BLaER1 (cell line): ENCODE results near the gene NDUFV3.
"Not testable (repeated sequence)": the region's sequence is repeated elsewhere in the genome, so short reads cannot be mapped to it uniquely, and the experiment has no call there.

Experiments
- H3K27ac ChIP-seq: shearing (Covaris generic); formaldehyde crosslinking; 2 replicates; pipeline ENCODE4 v1.8.1; 2022
- H3K27me3 ChIP-seq: shearing (Covaris generic); formaldehyde crosslinking; 2 replicates; pipeline ENCODE4 v1.8.1; 2022
- H3K36me3 ChIP-seq: shearing (Covaris generic); formaldehyde crosslinking; 2 replicates; pipeline ENCODE4 v1.8.1; 2022
- H3K4me1 ChIP-seq: shearing (Covaris generic); formaldehyde crosslinking; 2 replicates; pipeline ENCODE4 v1.8.1; 2022
- H3K4me2 ChIP-seq: shearing (Covaris generic); formaldehyde crosslinking; 2 replicates; pipeline ENCODE4 v1.8.1; 2022
- H3K4me3 ChIP-seq: shearing (Covaris generic); formaldehyde crosslinking; 2 replicates; pipeline ENCODE4 v1.8.1; 2022
- H3K9ac ChIP-seq: shearing (Covaris generic); formaldehyde crosslinking; 2 replicates; pipeline ENCODE4 v1.8.1; 2022
- H3K9me3 ChIP-seq: shearing (Covaris generic); formaldehyde crosslinking; 2 replicates; pipeline ENCODE4 v1.8.1; 2022
- H4K20me1 ChIP-seq: shearing (Covaris generic); formaldehyde crosslinking; 2 replicates; pipeline ENCODE4 v1.8.1; 2022
- Cebpa-rat ChIP-seq: shearing (Covaris generic); IDR thresholded peaks from 2 replicates; pipeline ENCODE4 v1.8.1; 2022

NDUFV3 gene

GRCh38 chr21:42921927-42922326 is 28.8 kb downstream of the NDUFV3 start:
- H3K4me2 ChIP-seq: no peak overlapping the region
- H3K9me3 ChIP-seq: no peaks in the 10 kb centered on the region
- peaks cover 39% of the 10 kb centered on the region for H3K4me1 ChIP-seq
- H3K27ac ChIP-seq: no peak overlapping the region
- TF ChIP-seq Cebpa-rat: no peak
- H3K27me3 ChIP-seq: no peaks in the 10 kb centered on the region
- peak overlapping the region; percentile 32; the same call in 1 of the 2 replicates for H3K9ac ChIP-seq
- H4K20me1 ChIP-seq: no peaks in the 10 kb centered on the region
- no peak overlapping the region for H3K4me3 ChIP-seq
- H3K36me3 ChIP-seq: peaks cover 54% of the 10 kb centered on the region

DNA sequence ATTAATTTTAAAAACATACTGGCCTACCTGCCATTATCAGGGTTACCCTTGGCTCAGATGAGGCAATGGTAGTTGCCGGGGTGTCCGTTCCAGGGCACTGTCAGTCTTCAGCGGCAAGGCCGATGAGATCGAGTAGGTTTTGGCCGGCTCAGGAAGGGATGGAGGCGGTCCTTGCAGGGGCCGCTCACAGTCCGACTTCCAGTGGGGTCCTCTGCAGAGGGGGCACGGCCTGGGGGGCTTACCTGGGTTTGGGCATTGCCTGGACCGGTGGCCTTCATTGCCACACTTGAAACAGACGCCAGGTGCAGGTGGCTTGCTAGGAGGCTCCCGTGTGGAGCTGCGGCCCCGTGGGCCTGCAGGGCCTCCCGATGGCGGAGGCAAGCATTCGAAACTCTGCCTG is 29.8 kb downstream of the NDUFV3 start:
- H3K27ac ChIP-seq: peak overlapping the region; percentile 62

DNA sequence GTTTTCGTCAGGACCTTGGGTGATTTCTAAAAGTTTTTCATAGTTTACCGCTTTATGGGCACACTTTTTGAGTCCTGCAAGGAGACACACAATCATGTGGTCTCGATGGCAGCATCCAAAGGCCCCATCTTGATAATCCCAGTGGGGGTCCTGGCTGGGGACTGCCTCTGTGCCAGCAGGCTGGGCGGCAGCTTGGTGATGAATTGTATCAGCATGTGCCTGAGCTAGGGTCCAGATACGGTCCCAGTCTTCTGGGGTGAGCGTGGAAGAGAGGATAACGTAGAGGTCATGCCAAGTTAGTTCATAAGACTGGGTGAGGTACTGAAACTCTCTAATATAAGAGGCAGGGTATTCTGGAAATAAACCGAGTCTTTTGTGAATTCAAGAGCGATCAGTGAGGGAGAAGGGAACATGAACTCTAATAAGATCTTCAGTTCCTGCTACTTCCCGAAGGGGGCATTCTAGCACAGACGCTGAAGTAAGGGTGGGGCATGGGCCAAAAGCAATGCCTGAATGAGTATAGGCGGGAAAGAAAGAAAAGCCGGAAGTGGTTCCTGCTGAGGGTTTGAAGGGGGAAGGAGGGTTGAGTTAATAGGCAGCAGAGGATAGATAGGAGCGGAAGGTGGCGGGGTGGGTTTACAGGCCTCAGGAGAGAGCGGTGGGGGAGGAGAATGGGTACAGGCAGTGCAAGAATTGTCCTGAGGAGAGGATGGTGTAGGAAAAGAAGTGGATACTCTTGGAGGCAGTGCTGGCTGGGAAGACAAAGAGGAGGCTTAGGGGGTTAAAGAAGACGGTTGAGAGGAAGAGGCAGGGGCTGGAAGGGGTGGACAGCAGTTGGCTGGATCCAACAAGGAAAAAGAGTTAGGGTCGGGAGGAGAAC is 30.7 kb downstream of the NDUFV3 start:
- Histone ChIP-seq H4K20me1 (no peaks in the 10 kb centered on the region), H3K4me2 (peak overlapping the region; percentile 74), H3K27ac (peak overlapping the region; percentile 87), H3K4me1 (peaks cover 51% of the 10 kb centered on the region), H3K4me3 (peak overlapping the region; percentile 53), H3K9ac (peak overlapping the region; percentile 74), H3K27me3 (no peaks in the 10 kb centered on the region), H3K9me3 (no peaks in the 10 kb centered on the region), H3K36me3 (peaks cover 35% of the 10 kb centered on the region)
- no peak for TF ChIP-seq Cebpa-rat

More for the DNA sequence above, 29.8 kb downstream of the NDUFV3 start:
- H3K4me3 ChIP-seq: peak overlapping the region; percentile 44; the same call in 1 of the 2 replicates
- H3K4me2 ChIP-seq: peak overlapping the region; percentile 74
- H4K20me1 ChIP-seq: no peaks in the 10 kb centered on the region
- peak overlapping the region; percentile 74 for H3K9ac ChIP-seq
- peaks cover 49% of the 10 kb centered on the region for H3K4me1 ChIP-seq
- no peaks in the 10 kb centered on the region for H3K27me3 ChIP-seq
- no peaks in the 10 kb centered on the region for H3K9me3 ChIP-seq
- no peak for TF ChIP-seq Cebpa-rat
- peaks cover 44% of the 10 kb centered on the region for H3K36me3 ChIP-seq

- Histone ChIP-seq H3K9me3 (no peaks in the 10 kb centered on the region), H3K27ac (peak overlapping the region; percentile 87), H3K4me1 (peaks cover 51% of the 10 kb centered on the region), H3K9ac (peak overlapping the region; percentile 57), H3K36me3 (peaks cover 29% of the 10 kb centered on the region), H3K4me3 (peak overlapping the region; percentile 53), H3K4me2 (peak overlapping the region; percentile 74), H3K27me3 (no peaks in the 10 kb centered on the region), H4K20me1 (no peaks in the 10 kb centered on the region)
- no peak for TF ChIP-seq Cebpa-rat
These were observed 31.3 kb downstream of the NDUFV3 start for GRCh38 chr21:42924433-42924751.

DNA sequence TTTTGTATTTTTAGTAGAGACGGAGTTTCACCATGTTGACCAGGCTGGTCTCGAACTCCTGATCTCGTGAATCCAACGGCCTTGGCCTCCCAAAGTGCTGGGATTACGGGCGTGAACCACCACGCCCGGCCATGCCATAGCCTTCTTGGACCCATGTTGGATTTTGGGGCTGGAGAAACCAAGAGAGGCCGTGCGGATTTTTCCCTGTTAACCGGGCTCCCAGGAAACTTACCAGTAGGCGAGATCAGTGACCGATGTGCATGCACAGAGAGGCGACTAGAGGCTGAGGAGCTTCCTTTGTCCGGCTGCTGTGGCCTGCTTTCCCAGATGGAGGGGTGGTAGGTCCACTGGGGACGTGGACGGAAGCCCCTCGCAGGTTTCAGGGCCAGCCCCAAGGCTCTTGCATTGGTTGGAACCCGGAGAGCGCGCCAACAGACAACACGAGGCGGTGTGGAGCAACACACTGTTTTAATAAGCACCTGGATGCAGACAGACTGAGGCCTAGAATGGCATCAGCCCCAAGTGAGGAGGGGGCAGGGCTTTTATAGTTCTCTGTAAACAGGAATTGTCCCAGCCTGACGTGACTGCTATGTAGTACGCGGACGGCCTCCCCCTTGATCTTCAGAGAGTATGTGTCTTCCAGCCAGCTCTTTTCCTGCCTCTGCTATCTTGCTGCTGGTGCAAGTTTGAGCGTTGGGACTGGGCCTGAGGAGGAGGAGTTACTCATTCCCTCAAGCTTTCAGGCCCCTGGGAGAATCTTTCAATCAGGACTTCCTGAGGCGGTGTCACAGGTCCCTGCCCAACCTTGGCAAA is 32.2 kb downstream of the NDUFV3 start, which contains the start of gene ERVH48-1:
Gene ERVH48-1 (minus strand): TSS at position 517 of the 813 bp plus-strand sequence. CDS start 6,624 bp downstream, outside the sequence.
- H3K27ac ChIP-seq: peak within 1 kb of the TSS; percentile 87

GRCh38 chr21:42927474-42928200 is 34.5 kb downstream of the NDUFV3 start:
- H3K4me1 ChIP-seq: peaks cover 58% of the 10 kb centered on the region
- H3K9ac ChIP-seq, H3K36me3 ChIP-seq, H3K9me3 ChIP-seq, H4K20me1 ChIP-seq, H3K4me2 ChIP-seq, H3K27me3 ChIP-seq, H3K27ac ChIP-seq, H3K4me3 ChIP-seq: not testable (repeated sequence)

More for the DNA sequence above, 32.2 kb downstream of the NDUFV3 start, which contains the start of gene ERVH48-1:
- Histone ChIP-seq H3K9ac (peak within 1 kb of the TSS; percentile 57), H3K4me2 (peak within 1 kb of the TSS; percentile 74), H3K4me3 (peak within 1 kb of the TSS; percentile 53), H3K9me3 (no peaks in the 10 kb centered on the region), H4K20me1 (no peaks in the 10 kb centered on the region), H3K36me3 (peaks cover 20% of the 10 kb centered on the region), H3K27me3 (no peaks in the 10 kb centered on the region), H3K4me1 (peaks cover 51% of the 10 kb centered on the region)
- no peak for TF ChIP-seq Cebpa-rat

- H3K27ac ChIP-seq: no peak overlapping the region
- peaks cover 38% of the 10 kb centered on the region for H3K4me1 ChIP-seq
- no peaks in the 10 kb centered on the region for H3K36me3 ChIP-seq
- H3K4me3 ChIP-seq: no peak overlapping the region
- no peaks in the 10 kb centered on the region for H4K20me1 ChIP-seq
- H3K9ac ChIP-seq: no peak overlapping the region
- no peaks in the 10 kb centered on the region for H3K9me3 ChIP-seq
- no peaks in the 10 kb centered on the region for H3K27me3 ChIP-seq
- no peak for TF ChIP-seq Cebpa-rat
- H3K4me2 ChIP-seq: no peak overlapping the region
These were observed 36.9 kb downstream of the NDUFV3 start for GRCh38 chr21:42929969-42930368.

GRCh38 chr21:42931560-42932235 is 38.6 kb downstream of the NDUFV3 start:
- Histone ChIP-seq H3K4me1 (peaks cover 20% of the 10 kb centered on the region), H3K27me3 (no peaks in the 10 kb centered on the region), H3K9ac (peak overlapping the region; percentile 35; the same call in 1 of the 2 replicates)

GRCh38 chr21:42932378-42933136 is 39.4 kb downstream of the NDUFV3 start:
- H3K4me1 ChIP-seq: peaks cover 21% of the 10 kb centered on the region
- not testable (repeated sequence) for H3K9me3 ChIP-seq, H4K20me1 ChIP-seq, H3K27me3 ChIP-seq, H3K4me2 ChIP-seq, H3K36me3 ChIP-seq, H3K27ac ChIP-seq, H3K4me3 ChIP-seq, H3K9ac ChIP-seq

More at GRCh38 chr21:42931560-42932235, 38.6 kb downstream of the NDUFV3 start:
- Histone ChIP-seq H3K27ac (0 out of 2 replicates have a peak overlapping the region, but pooled peaks have one; percentile 13), H3K9me3 (no peaks in the 10 kb centered on the region), H3K4me2 (peak overlapping the region; percentile 50), H3K4me3 (no peak overlapping the region), H4K20me1 (no peaks in the 10 kb centered on the region), H3K36me3 (no peaks in the 10 kb centered on the region)
- TF ChIP-seq Cebpa-rat: no peak

GRCh38 chr21:42933137-42933970 is 40.2 kb downstream of the NDUFV3 start:
- H3K4me1 ChIP-seq: peaks cover 16% of the 10 kb centered on the region; the same call in 1 of the 2 replicates
- H4K20me1 ChIP-seq, H3K4me2 ChIP-seq, H3K9me3 ChIP-seq, H3K9ac ChIP-seq, H3K27me3 ChIP-seq, H3K27ac ChIP-seq, H3K4me3 ChIP-seq, H3K36me3 ChIP-seq: not testable (repeated sequence)

- not testable (repeated sequence) for H3K9ac ChIP-seq, H3K36me3 ChIP-seq, H3K27me3 ChIP-seq, H3K27ac ChIP-seq, H3K9me3 ChIP-seq, H4K20me1 ChIP-seq, H3K4me2 ChIP-seq, H3K4me3 ChIP-seq
- H3K4me1 ChIP-seq: peaks cover 16% of the 10 kb centered on the region; the same call in 1 of the 2 replicates
These were observed 40.9 kb downstream of the NDUFV3 start for GRCh38 chr21:42933973-42934372.
